ENCODE data around the gene XYLT2.

DNA sequence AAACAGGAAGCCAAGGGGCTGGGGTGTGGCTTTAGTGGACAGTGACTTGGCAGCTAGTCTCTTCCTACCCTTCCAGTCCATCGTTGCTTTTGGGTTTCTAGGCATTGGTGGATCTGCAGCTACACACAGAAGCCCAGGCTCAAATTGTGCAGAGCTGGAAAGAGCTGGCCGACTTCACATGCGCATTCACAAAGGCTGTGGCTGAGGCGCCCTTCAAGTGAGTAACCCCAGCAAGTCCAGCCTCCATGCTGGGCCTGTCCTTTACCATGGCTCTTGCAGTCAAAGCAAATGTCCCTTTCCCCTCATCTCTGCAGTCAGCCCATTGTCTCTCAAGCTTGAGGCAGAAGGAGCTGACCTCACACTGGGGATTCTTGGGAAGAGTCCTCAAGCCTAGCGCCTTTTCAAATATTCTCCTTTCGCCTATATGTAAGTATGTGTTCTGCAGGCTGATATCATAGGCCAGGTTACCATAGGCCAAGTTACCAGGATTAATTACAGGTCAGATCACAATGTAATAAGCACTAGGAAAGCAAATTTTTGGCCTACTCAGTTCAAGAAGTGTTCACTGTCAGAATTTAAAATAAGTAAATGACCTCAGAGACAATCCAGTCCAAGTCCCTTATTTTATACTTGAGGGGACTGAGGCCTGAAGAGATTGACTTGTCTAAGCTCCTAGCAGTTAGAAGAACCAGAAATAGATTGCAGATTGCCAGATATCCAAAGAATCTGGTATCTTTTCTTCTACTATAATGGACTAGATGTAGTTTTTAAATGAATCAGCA, 33.6 kb downstream of the XYLT2 start:
- TF ChIP-seq GABPA (IDR thresholded peaks at IDR 0.05; ENCODE audit: low read depth) (no peak), CTCF (IDR thresholded peaks at IDR 0.05; ENCODE audit: insufficient read depth, low read length) (no peak), REST (IDR thresholded peaks at IDR 0.05; ENCODE audit: insufficient replicate concordance, low read depth) (no peak)

Data from HL-60 (cell line).